Measurements from ENCODE around the gene FADS6.

- TF ChIP-seq POLR2AphosphoS5 (IDR thresholded peaks at IDR 0.05; ENCODE audit: low read depth, low read length) (no peak), TAF1 (IDR thresholded peaks at IDR 0.05; ENCODE audit: borderline replicate concordance, insufficient read depth, low read length) (no peak)
Measured at GRCh38 chr17:74870512-74870911, 22.9 kb downstream of the FADS6 start.
